ENCODE measurements around the gene TBCE. TPM values are rescaled to one million over a fixed set of nuclear protein-coding genes. Genes with fewer than 3 reads are reported as not detected.
"Not testable (repeated sequence)": the region's sequence is repeated elsewhere in the genome, so short reads cannot be mapped to it uniquely, and the experiment has no call there.

TBCE gene
- total RNA-seq, 1 experiment from 2014 or later: 20.8 TPM

- Histone ChIP-seq H3K4me3 (replicated peaks in 1 of 2; ENCODE audit: low read depth in 1 of 2, low read length in 2 of 2) (no peak overlapping the region), H3K27me3 (ENCODE audit: insufficient read depth, low read length) (no peaks in the 10 kb centered on the region), H3K79me2 (ENCODE audit: insufficient read depth, low read length) (no peaks in the 10 kb centered on the region), H3K9me3 (ENCODE audit: control insufficient read depth in 1 of 2, insufficient read depth in 1 of 2, low read depth in 1 of 2, low read length in 2 of 2) (no peaks in the 10 kb centered on the region), H3K4me2 (ENCODE audit: low read length) (no peak overlapping the region), H3K27ac (ENCODE audit: low read depth, low read length) (no peak overlapping the region), H3K9me2 (ENCODE audit: insufficient read depth) (no peaks in the 10 kb centered on the region), H3K36me3 (ENCODE audit: control insufficient read depth in 1 of 2, insufficient read depth in 2 of 2, low read length in 2 of 2) (peaks cover 5 to 9% of the 10 kb centered on the region in 2 experiments; a peak in 1 of 4 replicates), H2AFZ (ENCODE audit: low read depth, low read length, poor library complexity, severe bottlenecking) (no peak overlapping the region), H4K20me1 (ENCODE audit: insufficient read depth) (no peaks in the 10 kb centered on the region), H3K4me1 (ENCODE audit: control insufficient read depth in 1 of 2, insufficient read depth in 2 of 2, low read length in 2 of 2) (no peaks in the 10 kb centered on the region), H3K9ac (ENCODE audit: low read length) (no peak overlapping the region)
- ChIA-PET RAD21 (ENCODE audit: low non-redundant PET in 1 of 2, low total read pairs in 2 of 2, uncharacterized antibody in 2 of 2, unreplicated experiment in 2 of 2) (no interaction called here), POLR2A (no interaction called here), CTCF (no interaction called here)
- ATAC-seq: no peak
- DNase-seq (ENCODE audit: low read depth, low spot score): no peak
- TF ChIP-seq EZH2 (IDR thresholded peaks at IDR 0.05) (no peak), FOSL1 (IDR thresholded peaks at IDR 0.05; ENCODE audit: low read depth) (no peak), RAD21 (IDR thresholded peaks at IDR 0.05; ENCODE audit: low read depth) (no peak), YY1 (IDR thresholded peaks at IDR 0.05; ENCODE audit: extremely low read depth, insufficient replicate concordance, low read depth, low read length) (no peak), ELF1 (IDR thresholded peaks at IDR 0.05; ENCODE audit: borderline replicate concordance, low read depth) (no peak), ZFX (IDR thresholded peaks at IDR 0.05) (no peak), ZBTB33 (IDR thresholded peaks at IDR 0.05; ENCODE audit: extremely low read depth, insufficient replicate concordance, low read length) (no peak), ZNF274 (IDR thresholded peaks at IDR 0.05; ENCODE audit: low read depth, low read length) (no peak), CBX3 (IDR thresholded peaks at IDR 0.05; ENCODE audit: low read depth) (no peak)
- TF ChIP-seq, protein P1, sequence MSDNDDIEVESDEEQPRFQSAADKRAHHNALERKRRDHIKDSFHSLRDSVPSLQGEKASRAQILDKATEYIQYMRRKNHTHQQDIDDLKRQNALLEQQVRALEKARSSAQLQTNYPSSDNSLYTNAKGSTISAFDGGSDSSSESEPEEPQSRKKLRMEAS (IDR thresholded peaks at IDR 0.05): no peak
- BruUV-seq (replicated peaks): no TSS peak
- intact Hi-C loops (cut with micrococcal nuclease): no loop called here
Measured at GRCh38 chr1:235461954-235462353, 94.7 kb downstream of the TBCE start.

DNA sequence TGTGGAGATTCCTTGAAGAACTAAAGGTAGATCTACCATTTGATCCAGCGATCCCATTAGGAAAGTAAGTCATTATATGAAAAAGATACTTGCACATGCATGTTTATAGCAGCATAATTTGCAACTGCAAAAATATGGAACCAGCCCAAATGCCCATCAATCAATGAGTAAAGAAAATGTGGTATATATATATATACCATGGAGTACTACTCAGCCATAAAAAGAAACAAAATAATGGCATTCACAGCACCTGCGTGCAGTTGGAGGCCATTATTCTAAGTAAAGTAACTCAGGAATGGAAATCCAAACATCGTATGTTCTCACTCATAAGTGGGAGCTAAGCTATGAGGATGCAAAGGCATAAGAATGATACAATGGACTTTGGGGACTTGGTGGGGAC, 95.6 kb downstream of the TBCE start:
- H3K4me2 ChIP-seq (ENCODE audit: low read length); BruUV-seq (replicated peaks); ATAC-seq; H3K4me1 ChIP-seq (ENCODE audit: control insufficient read depth in 1 of 2, insufficient read depth in 2 of 2, low read length in 2 of 2); CTCF ChIA-PET; POLR2A ChIA-PET; H3K9me2 ChIP-seq (ENCODE audit: insufficient read depth); H3K36me3 ChIP-seq (ENCODE audit: control insufficient read depth in 1 of 2, insufficient read depth in 2 of 2, low read length in 2 of 2); H3K27me3 ChIP-seq (ENCODE audit: insufficient read depth, low read length); H3K9me3 ChIP-seq (ENCODE audit: control insufficient read depth in 1 of 2, insufficient read depth in 1 of 2, low read depth in 1 of 2, low read length in 2 of 2); H3K4me3 ChIP-seq (replicated peaks in 1 of 2; ENCODE audit: low read depth in 1 of 2, low read length in 2 of 2); H4K20me1 ChIP-seq (ENCODE audit: insufficient read depth); RAD21 ChIA-PET (ENCODE audit: low non-redundant PET in 1 of 2, low total read pairs in 2 of 2, uncharacterized antibody in 2 of 2, unreplicated experiment in 2 of 2); H2AFZ ChIP-seq (ENCODE audit: low read depth, low read length, poor library complexity, severe bottlenecking); H3K9ac ChIP-seq (ENCODE audit: low read length); DNase-seq (ENCODE audit: low read depth, low spot score); H3K27ac ChIP-seq (ENCODE audit: low read depth, low read length); intact Hi-C loops (cut with micrococcal nuclease); H3K79me2 ChIP-seq (ENCODE audit: insufficient read depth, low read length): not testable (repeated sequence)

Measured in HCT116 (cell line).